HG02840 (cell line): ENCODE data around the gene RNF214.

Experiments
- ATAC-seq: cut with Tn5 transposase; IDR thresholded peaks from one replicate; pipeline ENCODE4 v1.9.1; 2021; ENCODE audit warnings: mild to moderate bottlenecking, moderate library complexity, moderate number of reproducible peaks; ENCODE audit not compliant: unreplicated experiment, low FRiP score

Gene RNF214

GRCh38 chr11:117278347-117278746, 45.9 kb downstream of the RNF214 start:
- no peak for ATAC-seq

GRCh38 chr11:117279711-117280376, 47.4 kb downstream of the RNF214 start:
- ATAC-seq = no peak

GRCh38 chr11:117281159-117281558, 48.7 kb downstream of the RNF214 start:
- no peak for ATAC-seq

- ATAC-seq = no peak
Measured at GRCh38 chr11:117281869-117282268, 49.4 kb downstream of the RNF214 start.

- ATAC-seq = no peak
Measured at GRCh38 chr11:117282956-117283355, 50.5 kb downstream of the RNF214 start.

- no peak for ATAC-seq
Measured at GRCh38 chr11:117284053-117284452, 51.6 kb downstream of the RNF214 start.

GRCh38 chr11:117286588-117286987, 54.1 kb downstream of the RNF214 start:
- ATAC-seq = no peak

GRCh38 chr11:117287668-117288067, 55.2 kb downstream of the RNF214 start:
- ATAC-seq = no peak

GRCh38 chr11:117289795-117290194, 57.3 kb downstream of the RNF214 start:
- ATAC-seq = no peak

GRCh38 chr11:117290809-117291396, 58.4 kb downstream of the RNF214 start, which contains the start of gene BACE1-AS:
BACE1-AS (plus strand) TSS chr11:117291346.
- no peak for ATAC-seq

- ATAC-seq = no peak
Measured at GRCh38 chr11:117292616-117293015, 60.1 kb downstream of the RNF214 start.

GRCh38 chr11:117295438-117296137, 63.1 kb downstream of the RNF214 start:
- no peak for ATAC-seq

- no peak for ATAC-seq
Measured at GRCh38 chr11:117296881-117297280, 64.4 kb downstream of the RNF214 start.

- no peak for ATAC-seq
Measured at GRCh38 chr11:117298195-117298594, 65.7 kb downstream of the RNF214 start.

- ATAC-seq = no peak
Measured at GRCh38 chr11:117299351-117300282, 67.1 kb downstream of the RNF214 start.

GRCh38 chr11:117300283-117300663, 67.8 kb downstream of the RNF214 start:
- no peak for ATAC-seq

GRCh38 chr11:117300773-117301172, 68.3 kb downstream of the RNF214 start:
- ATAC-seq = no peak

GRCh38 chr11:117302228-117302627, 69.8 kb downstream of the RNF214 start:
- ATAC-seq = no peak

GRCh38 chr11:117303101-117303500, 70.6 kb downstream of the RNF214 start:
- ATAC-seq = no peak

GRCh38 chr11:117303646-117304315, 71.3 kb downstream of the RNF214 start:
- ATAC-seq = no peak
